ENCODE measurements around the gene TMEM51. TPM values are rescaled to one million over a fixed set of nuclear protein-coding genes. Genes with fewer than 3 reads are reported as not detected.
"Not testable (repeated sequence)": the region's sequence is repeated elsewhere in the genome, so short reads cannot be mapped to it uniquely, and the experiment has no call there.

The TMEM51 gene
- total RNA-seq, 1 donor from 2014 or later = 4.1 TPM

DNA sequence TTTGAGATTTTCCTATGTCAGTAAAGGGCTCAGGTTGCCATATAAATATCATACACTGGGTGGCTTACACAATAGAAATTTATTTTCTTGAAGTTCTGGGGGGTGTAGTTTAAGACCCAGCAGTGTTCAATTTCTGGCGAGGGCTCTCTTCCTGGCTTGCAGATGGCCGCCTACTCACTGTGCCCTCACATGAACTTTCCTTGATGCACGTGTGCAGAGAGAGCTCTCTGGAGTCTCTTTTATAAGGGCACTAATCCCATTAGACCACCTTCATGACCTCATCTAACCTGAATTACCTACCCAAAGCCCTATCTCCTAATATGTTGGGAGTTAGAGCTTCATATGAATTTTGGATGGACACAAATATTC is 21.1 kb downstream of the TMEM51 start:
- TF ChIP-seq, protein P1, sequence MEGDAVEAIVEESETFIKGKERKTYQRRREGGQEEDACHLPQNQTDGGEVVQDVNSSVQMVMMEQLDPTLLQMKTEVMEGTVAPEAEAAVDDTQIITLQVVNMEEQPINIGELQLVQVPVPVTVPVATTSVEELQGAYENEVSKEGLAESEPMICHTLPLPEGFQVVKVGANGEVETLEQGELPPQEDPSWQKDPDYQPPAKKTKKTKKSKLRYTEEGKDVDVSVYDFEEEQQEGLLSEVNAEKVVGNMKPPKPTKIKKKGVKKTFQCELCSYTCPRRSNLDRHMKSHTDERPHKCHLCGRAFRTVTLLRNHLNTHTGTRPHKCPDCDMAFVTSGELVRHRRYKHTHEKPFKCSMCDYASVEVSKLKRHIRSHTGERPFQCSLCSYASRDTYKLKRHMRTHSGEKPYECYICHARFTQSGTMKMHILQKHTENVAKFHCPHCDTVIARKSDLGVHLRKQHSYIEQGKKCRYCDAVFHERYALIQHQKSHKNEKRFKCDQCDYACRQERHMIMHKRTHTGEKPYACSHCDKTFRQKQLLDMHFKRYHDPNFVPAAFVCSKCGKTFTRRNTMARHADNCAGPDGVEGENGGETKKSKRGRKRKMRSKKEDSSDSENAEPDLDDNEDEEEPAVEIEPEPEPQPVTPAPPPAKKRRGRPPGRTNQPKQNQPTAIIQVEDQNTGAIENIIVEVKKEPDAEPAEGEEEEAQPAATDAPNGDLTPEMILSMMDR (IDR thresholded peaks at IDR 0.05; ENCODE audit: borderline replicate concordance) = no peak
- H3K4me1 ChIP-seq = peaks cover 32% of the 10 kb centered on the region
- no peaks in the 10 kb centered on the region for H3K9me3 ChIP-seq (replicated peaks)
- no peak overlapping the region for H3K4me3 ChIP-seq
- intact Hi-C loops (cut with micrococcal nuclease) = no loop called here
- H3K36me3 ChIP-seq = no peaks in the 10 kb centered on the region
- DNase-seq = no peak
- no peaks in the 10 kb centered on the region for H3K27me3 ChIP-seq (ENCODE audit: low read depth)
- H3K27ac ChIP-seq (replicated peaks) = no peak overlapping the region

DNA sequence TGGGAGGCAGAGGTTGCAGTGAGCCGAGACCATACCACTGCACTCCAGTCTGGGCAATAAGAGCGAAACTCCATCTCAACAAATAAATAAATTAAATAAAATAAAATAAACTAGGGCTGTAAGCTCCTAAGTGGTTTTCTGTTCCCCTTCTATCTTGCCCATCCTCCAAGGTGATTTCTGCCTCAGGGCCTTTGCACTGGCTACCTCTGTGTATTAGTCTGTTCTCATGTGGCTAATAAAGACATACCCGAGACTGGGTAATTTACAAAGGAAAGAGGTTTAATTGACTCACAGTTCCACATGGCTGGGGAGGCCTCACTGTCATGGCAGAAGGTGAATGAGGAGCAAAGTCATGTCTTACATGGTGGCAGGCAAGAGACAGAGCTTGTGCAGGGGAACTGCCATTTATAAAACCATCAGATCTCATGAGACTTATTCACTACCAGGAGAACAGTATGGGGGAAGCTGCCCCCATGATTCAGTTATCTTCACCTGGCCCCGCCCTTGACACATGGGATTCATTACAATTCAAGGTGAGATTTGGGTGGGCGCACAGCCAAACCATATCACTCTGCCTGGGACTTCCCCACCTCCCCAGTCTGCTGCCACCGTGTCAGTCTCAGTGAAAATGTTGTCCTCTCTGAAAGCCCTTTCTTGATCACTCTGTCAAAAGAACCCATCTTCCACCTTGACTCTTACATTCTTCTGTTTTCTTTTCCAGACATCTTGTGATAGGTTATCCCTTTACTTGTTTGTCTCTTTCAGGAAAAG is 22.0 kb downstream of the TMEM51 start:
- H3K4me1 ChIP-seq = peaks cover 35% of the 10 kb centered on the region
- intact Hi-C loops (cut with micrococcal nuclease); H3K4me3 ChIP-seq; H3K27me3 ChIP-seq (ENCODE audit: low read depth); H3K9me3 ChIP-seq (replicated peaks); DNase-seq; H3K27ac ChIP-seq (replicated peaks); H3K36me3 ChIP-seq: not testable (repeated sequence)

GRCh38 chr1:15176120-15176519 is 22.6 kb downstream of the TMEM51 start:
- no peak for DNase-seq
- Histone ChIP-seq H3K4me3 (no peak overlapping the region), H3K27ac (replicated peaks) (no peak overlapping the region), H3K36me3 (no peaks in the 10 kb centered on the region), H3K4me1 (peaks cover 35% of the 10 kb centered on the region), H3K9me3 (replicated peaks) (no peaks in the 10 kb centered on the region), H3K27me3 (ENCODE audit: low read depth) (no peaks in the 10 kb centered on the region)
- intact Hi-C loops (cut with micrococcal nuclease) = no loop called here
- TF ChIP-seq, protein P1 (IDR thresholded peaks at IDR 0.05; ENCODE audit: borderline replicate concordance) = no peak

GRCh38 chr1:15176898-15177665 is 23.5 kb downstream of the TMEM51 start:
- TF ChIP-seq, protein P1 (IDR thresholded peaks at IDR 0.05; ENCODE audit: borderline replicate concordance) = no peak
- Histone ChIP-seq H3K9me3 (replicated peaks) (no peaks in the 10 kb centered on the region), H3K4me1 (peaks cover 30% of the 10 kb centered on the region), H3K27me3 (ENCODE audit: low read depth) (no peaks in the 10 kb centered on the region), H3K4me3 (no peak overlapping the region), H3K36me3 (no peaks in the 10 kb centered on the region), H3K27ac (replicated peaks) (no peak overlapping the region)
- intact Hi-C loops (cut with micrococcal nuclease) = no loop called here
- no peak for DNase-seq

DNA sequence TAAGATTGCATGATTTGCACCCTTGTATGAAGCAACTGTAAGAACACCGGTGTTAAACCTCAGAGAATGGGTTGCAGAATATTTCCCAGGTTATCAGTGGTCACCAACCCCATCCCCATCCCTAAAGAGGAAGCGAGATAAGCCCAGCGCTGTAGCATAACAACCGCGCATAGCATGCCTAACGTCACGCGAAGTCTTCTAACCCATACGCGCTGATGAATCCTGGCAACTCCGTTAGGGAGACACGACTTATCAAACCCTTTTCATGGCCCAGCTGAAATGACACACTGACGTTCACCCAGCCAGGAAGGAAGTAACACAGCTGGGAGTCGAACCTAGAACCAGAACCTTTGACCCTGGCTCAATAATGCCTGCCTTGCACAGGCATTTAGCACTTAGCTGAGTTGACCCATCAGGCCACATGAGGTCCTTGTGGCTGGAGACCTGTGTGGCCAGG is 24.2 kb downstream of the TMEM51 start:
- Histone ChIP-seq H3K36me3 (no peaks in the 10 kb centered on the region), H3K4me3 (no peak overlapping the region), H3K9me3 (replicated peaks) (no peaks in the 10 kb centered on the region), H3K27me3 (ENCODE audit: low read depth) (no peaks in the 10 kb centered on the region), H3K4me1 (peaks cover 27% of the 10 kb centered on the region), H3K27ac (replicated peaks) (no peak overlapping the region)
- no peak for DNase-seq
- TF ChIP-seq, protein P1 (IDR thresholded peaks at IDR 0.05; ENCODE audit: borderline replicate concordance) = no peak
- intact Hi-C loops (cut with micrococcal nuclease) = no loop called here
